ENCODE measurements around the gene PNPLA6.
"Not testable (repeated sequence)": the region's sequence is repeated elsewhere in the genome, so short reads cannot be mapped to it uniquely, and the experiment has no call there.

Gene PNPLA6

GRCh38 chr19:7565332-7565731 is 29.8 kb downstream of the PNPLA6 start:
- no peaks in the 10 kb centered on the region for H3K36me3 ChIP-seq (ENCODE audit: control insufficient read depth, insufficient read depth, low read length)
- H3K27me3 ChIP-seq (ENCODE audit: insufficient read depth, low read length, poor library complexity), result no peaks in the 10 kb centered on the region
- H2AK5ac ChIP-seq (ENCODE audit: low read length), result no peak overlapping the region
- no peak overlapping the region for H2BK120ac ChIP-seq (ENCODE audit: low read depth, low read length)
- no peaks in the 10 kb centered on the region for H3K79me1 ChIP-seq (ENCODE audit: low read length)
- no peak overlapping the region for H4K8ac ChIP-seq (ENCODE audit: low read depth, low read length)
- no peak overlapping the region for H3K4me2 ChIP-seq (ENCODE audit: low read length)
- no peak overlapping the region for H2BK15ac ChIP-seq (replicated peaks; ENCODE audit: low read depth)
- no peak overlapping the region for H3K27ac ChIP-seq (ENCODE audit: low read depth, low read length)
- H3K4me3 ChIP-seq (ENCODE audit: low read length), result no peak overlapping the region
- H3K79me2 ChIP-seq (ENCODE audit: control insufficient read depth, insufficient read depth, low read length), result no peaks in the 10 kb centered on the region
- H2BK5ac ChIP-seq (ENCODE audit: low read length), result no peak overlapping the region
- H3K18ac ChIP-seq (ENCODE audit: low read length), result no peak overlapping the region
- no CpG with 5 or more reads among the region's 5 CpGs for whole genome bisulfite sequencing (ENCODE audit: extremely low coverage, insufficient coverage, low lambda C conversion rate)
- no peak for DNase-seq
- H3K9ac ChIP-seq (ENCODE audit: low read length), result no peak overlapping the region
- no peak overlapping the region for H3K56ac ChIP-seq (ENCODE audit: low read length)
- H3K4me1 ChIP-seq (ENCODE audit: control insufficient read depth, low read depth, low read length), result no peaks in the 10 kb centered on the region
- H3K4ac ChIP-seq (ENCODE audit: low read depth, low read length), result no peak overlapping the region
- no peak overlapping the region for H4K5ac ChIP-seq (ENCODE audit: low read length)
- no peak overlapping the region for H3K23ac ChIP-seq (ENCODE audit: low read length)

GRCh38 chr19:7570761-7571160 is 35.2 kb downstream of the PNPLA6 start:
- no peaks in the 10 kb centered on the region for H3K79me2 ChIP-seq (ENCODE audit: control insufficient read depth, insufficient read depth, low read length)
- no peak overlapping the region for H3K27ac ChIP-seq (ENCODE audit: low read depth, low read length)
- H4K8ac ChIP-seq (ENCODE audit: low read depth, low read length), result no peak overlapping the region
- no peak overlapping the region for H2BK5ac ChIP-seq (ENCODE audit: low read length)
- H2BK15ac ChIP-seq (replicated peaks; ENCODE audit: low read depth), result no peak overlapping the region
- H3K23ac ChIP-seq (ENCODE audit: low read length), result no peak overlapping the region
- no peak overlapping the region for H3K9ac ChIP-seq (ENCODE audit: low read length)
- H4K5ac ChIP-seq (ENCODE audit: low read length), result no peak overlapping the region
- no peak overlapping the region for H3K4ac ChIP-seq (ENCODE audit: low read depth, low read length)
- H3K4me2 ChIP-seq (ENCODE audit: low read length), result no peak overlapping the region
- no peaks in the 10 kb centered on the region for H3K36me3 ChIP-seq (ENCODE audit: control insufficient read depth, insufficient read depth, low read length)
- no peaks in the 10 kb centered on the region for H3K79me1 ChIP-seq (ENCODE audit: low read length)
- no peak overlapping the region for H3K56ac ChIP-seq (ENCODE audit: low read length)
- no peaks in the 10 kb centered on the region for H3K4me1 ChIP-seq (ENCODE audit: control insufficient read depth, low read depth, low read length)
- no peak overlapping the region for H2AK5ac ChIP-seq (ENCODE audit: low read length)
- no peak overlapping the region for H3K4me3 ChIP-seq (ENCODE audit: low read length)
- no peak overlapping the region for H2BK120ac ChIP-seq (ENCODE audit: low read depth, low read length)
- H3K18ac ChIP-seq (ENCODE audit: low read length), result no peak overlapping the region
- no peak for DNase-seq
- WGBS (ENCODE audit: extremely low coverage, insufficient coverage, low lambda C conversion rate), result no CpG with 5 or more reads among the region's 5 CpGs
- no peaks in the 10 kb centered on the region for H3K27me3 ChIP-seq (ENCODE audit: insufficient read depth, low read length, poor library complexity)

GRCh38 chr19:7575434-7576040 is 40.0 kb downstream of the PNPLA6 start:
- no peak overlapping the region for H4K5ac ChIP-seq (ENCODE audit: low read length)
- no peak overlapping the region for H4K8ac ChIP-seq (ENCODE audit: low read depth, low read length)
- DNase-seq, result no peak
- no peak overlapping the region for H3K27ac ChIP-seq (ENCODE audit: low read depth, low read length)
- no peak overlapping the region for H3K4ac ChIP-seq (ENCODE audit: low read depth, low read length)
- H3K23ac ChIP-seq (ENCODE audit: low read length), result no peak overlapping the region
- no peak overlapping the region for H3K18ac ChIP-seq (ENCODE audit: low read length)
- no peak overlapping the region for H3K4me3 ChIP-seq (ENCODE audit: low read length)
- H3K79me2 ChIP-seq (ENCODE audit: control insufficient read depth, insufficient read depth, low read length), result no peaks in the 10 kb centered on the region
- H3K36me3 ChIP-seq (ENCODE audit: control insufficient read depth, insufficient read depth, low read length), result no peaks in the 10 kb centered on the region
- H3K56ac ChIP-seq (ENCODE audit: low read length), result no peak overlapping the region
- no peaks in the 10 kb centered on the region for H3K79me1 ChIP-seq (ENCODE audit: low read length)
- H3K4me1 ChIP-seq (ENCODE audit: control insufficient read depth, low read depth, low read length), result no peaks in the 10 kb centered on the region
- H3K27me3 ChIP-seq (ENCODE audit: insufficient read depth, low read length, poor library complexity), result no peaks in the 10 kb centered on the region
- H2BK120ac ChIP-seq (ENCODE audit: low read depth, low read length), result no peak overlapping the region
- no CpG with 5 or more reads among the region's 9 CpGs for WGBS (ENCODE audit: extremely low coverage, insufficient coverage, low lambda C conversion rate)
- H2AK5ac ChIP-seq (ENCODE audit: low read length), result no peak overlapping the region
- H2BK5ac ChIP-seq (ENCODE audit: low read length), result no peak overlapping the region
- H2BK15ac ChIP-seq (replicated peaks; ENCODE audit: low read depth), result no peak overlapping the region
- H3K9ac ChIP-seq (ENCODE audit: low read length), result no peak overlapping the region
- no peak overlapping the region for H3K4me2 ChIP-seq (ENCODE audit: low read length)

DNA sequence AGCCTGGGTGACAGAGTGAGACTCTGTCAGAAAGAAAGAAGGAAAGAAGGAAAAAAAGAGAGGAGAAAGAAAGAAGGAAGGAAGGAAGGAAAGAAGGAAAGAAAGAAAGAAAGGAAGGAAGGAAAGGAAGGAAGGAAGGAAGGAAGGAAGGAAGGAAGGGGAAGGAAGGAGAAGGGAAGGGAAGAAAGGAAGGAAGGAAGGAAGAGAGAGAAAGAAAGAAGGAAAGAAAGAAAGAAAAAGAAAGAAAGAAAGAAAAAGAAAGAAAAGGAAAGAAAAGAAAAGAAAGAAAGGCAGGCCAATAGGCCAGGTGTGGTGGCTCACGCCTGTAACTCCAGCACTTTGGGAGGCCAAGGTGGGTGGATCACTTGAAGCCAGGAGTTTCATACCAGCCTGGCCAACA is 41.9 kb downstream of the PNPLA6 start:
- not testable (repeated sequence) for H3K9ac ChIP-seq (ENCODE audit: low read length); H3K4me3 ChIP-seq (ENCODE audit: low read length); H3K18ac ChIP-seq (ENCODE audit: low read length); H3K27ac ChIP-seq (ENCODE audit: low read depth, low read length); H3K4ac ChIP-seq (ENCODE audit: low read depth, low read length); H4K5ac ChIP-seq (ENCODE audit: low read length); H2BK15ac ChIP-seq (replicated peaks; ENCODE audit: low read depth); H2AK5ac ChIP-seq (ENCODE audit: low read length); H2BK5ac ChIP-seq (ENCODE audit: low read length); H3K23ac ChIP-seq (ENCODE audit: low read length); H3K79me1 ChIP-seq (ENCODE audit: low read length); H3K36me3 ChIP-seq (ENCODE audit: control insufficient read depth, insufficient read depth, low read length); H3K4me2 ChIP-seq (ENCODE audit: low read length); H4K8ac ChIP-seq (ENCODE audit: low read depth, low read length); H3K4me1 ChIP-seq (ENCODE audit: control insufficient read depth, low read depth, low read length); H3K27me3 ChIP-seq (ENCODE audit: insufficient read depth, low read length, poor library complexity); DNase-seq; H2BK120ac ChIP-seq (ENCODE audit: low read depth, low read length); H3K79me2 ChIP-seq (ENCODE audit: control insufficient read depth, insufficient read depth, low read length); H3K56ac ChIP-seq (ENCODE audit: low read length)
- WGBS (ENCODE audit: extremely low coverage, insufficient coverage, low lambda C conversion rate), result no CpG with 5 or more reads among the region's 1 CpG

DNA sequence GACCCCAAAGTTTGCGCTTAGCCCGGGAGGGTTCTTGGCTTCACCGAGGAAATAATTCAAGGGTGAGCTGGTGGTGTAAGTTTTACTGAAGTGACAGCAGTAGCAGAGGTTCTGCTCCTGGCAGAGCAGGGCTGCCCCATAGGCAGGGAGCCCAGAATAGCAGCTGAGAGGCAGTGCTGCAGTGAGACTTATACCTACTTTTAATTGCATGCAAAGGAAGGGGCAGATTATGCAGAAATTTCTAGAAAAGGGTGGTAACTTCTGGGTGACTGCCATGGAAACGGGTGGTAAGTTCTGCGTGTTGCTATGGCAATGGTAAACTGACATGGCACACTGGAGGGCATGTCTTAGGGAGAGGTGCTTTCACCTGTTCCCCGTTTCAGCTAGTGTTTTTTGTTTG is 42.6 kb downstream of the PNPLA6 start:
- Histone ChIP-seq H3K4ac (ENCODE audit: low read depth, low read length) (no peak overlapping the region), H4K5ac (ENCODE audit: low read length) (no peak overlapping the region), H3K18ac (ENCODE audit: low read length) (no peak overlapping the region), H3K9ac (ENCODE audit: low read length) (no peak overlapping the region), H3K27me3 (ENCODE audit: insufficient read depth, low read length, poor library complexity) (no peaks in the 10 kb centered on the region), H2BK15ac (replicated peaks; ENCODE audit: low read depth) (no peak overlapping the region), H2AK5ac (ENCODE audit: low read length) (no peak overlapping the region), H2BK120ac (ENCODE audit: low read depth, low read length) (no peak overlapping the region), H3K27ac (ENCODE audit: low read depth, low read length) (no peak overlapping the region), H3K36me3 (ENCODE audit: control insufficient read depth, insufficient read depth, low read length) (no peaks in the 10 kb centered on the region), H3K79me2 (ENCODE audit: control insufficient read depth, insufficient read depth, low read length) (no peaks in the 10 kb centered on the region), H3K56ac (ENCODE audit: low read length) (no peak overlapping the region), H4K8ac (ENCODE audit: low read depth, low read length) (no peak overlapping the region), H3K4me2 (ENCODE audit: low read length) (no peak overlapping the region), H3K79me1 (ENCODE audit: low read length) (no peaks in the 10 kb centered on the region), H3K4me3 (ENCODE audit: low read length) (no peak overlapping the region), H3K23ac (ENCODE audit: low read length) (no peak overlapping the region), H3K4me1 (ENCODE audit: control insufficient read depth, low read depth, low read length) (no peaks in the 10 kb centered on the region), H2BK5ac (ENCODE audit: low read length) (no peak overlapping the region)
- WGBS (ENCODE audit: extremely low coverage, insufficient coverage, low lambda C conversion rate), result no CpG with 5 or more reads among the region's 6 CpGs
- no peak for DNase-seq

GRCh38 chr19:7579182-7579581 is 43.7 kb downstream of the PNPLA6 start:
- H3K4ac ChIP-seq (ENCODE audit: low read depth, low read length), result no peak overlapping the region
- no peaks in the 10 kb centered on the region for H3K4me1 ChIP-seq (ENCODE audit: control insufficient read depth, low read depth, low read length)
- no peak overlapping the region for H3K4me2 ChIP-seq (ENCODE audit: low read length)
- no peak overlapping the region for H3K27ac ChIP-seq (ENCODE audit: low read depth, low read length)
- no peak overlapping the region for H2BK5ac ChIP-seq (ENCODE audit: low read length)
- H3K56ac ChIP-seq (ENCODE audit: low read length), result no peak overlapping the region
- no peaks in the 10 kb centered on the region for H3K36me3 ChIP-seq (ENCODE audit: control insufficient read depth, insufficient read depth, low read length)
- no peaks in the 10 kb centered on the region for H3K27me3 ChIP-seq (ENCODE audit: insufficient read depth, low read length, poor library complexity)
- no peak overlapping the region for H4K8ac ChIP-seq (ENCODE audit: low read depth, low read length)
- no peak overlapping the region for H2BK120ac ChIP-seq (ENCODE audit: low read depth, low read length)
- no peak for DNase-seq
- no peak overlapping the region for H3K9ac ChIP-seq (ENCODE audit: low read length)
- H2BK15ac ChIP-seq (replicated peaks; ENCODE audit: low read depth), result no peak overlapping the region
- no peaks in the 10 kb centered on the region for H3K79me1 ChIP-seq (ENCODE audit: low read length)
- H3K4me3 ChIP-seq (ENCODE audit: low read length), result no peak overlapping the region
- no peak overlapping the region for H2AK5ac ChIP-seq (ENCODE audit: low read length)
- H3K18ac ChIP-seq (ENCODE audit: low read length), result no peak overlapping the region
- H3K79me2 ChIP-seq (ENCODE audit: control insufficient read depth, insufficient read depth, low read length), result no peaks in the 10 kb centered on the region
- no CpG with 5 or more reads among the region's 6 CpGs for WGBS (ENCODE audit: extremely low coverage, insufficient coverage, low lambda C conversion rate)
- H3K23ac ChIP-seq (ENCODE audit: low read length), result no peak overlapping the region
- no peak overlapping the region for H4K5ac ChIP-seq (ENCODE audit: low read length)

All from mesendoderm (in vitro differentiated cells).